Sigmoid colon (tissue), 4 donors: ENCODE results near the gene RIMKLB.

Experiments used
- CTCF ChIP-seq, 4 experiments: fragments of 450-650 bp in 3 of 4; fragments of 200-600 bp in 1 of 4; IDR thresholded peaks; one replicate each; pipeline ENCODE4 v1.5.1; 2016 to 2019; ENCODE audit warnings: antibody characterized with exemption in 4 of 4, mild to moderate bottlenecking in 3 of 4, moderate library complexity in 2 of 4
- EP300 ChIP-seq, 4 donors: sonication (generic); formaldehyde crosslinking; IDR thresholded peaks; one replicate each; pipeline ENCODE4 v1.6.1; 2017; ENCODE audit warnings: antibody characterized with exemption in 4 of 4
- POLR2A ChIP-seq, 2 donors: fragments of 450-650 bp; IDR thresholded peaks; one replicate each; pipeline ENCODE4 v1.6.1; 2016; ENCODE audit warnings: antibody characterized with exemption in 2 of 2, mild to moderate bottlenecking in 2 of 2, moderate library complexity in 2 of 2

DNA sequence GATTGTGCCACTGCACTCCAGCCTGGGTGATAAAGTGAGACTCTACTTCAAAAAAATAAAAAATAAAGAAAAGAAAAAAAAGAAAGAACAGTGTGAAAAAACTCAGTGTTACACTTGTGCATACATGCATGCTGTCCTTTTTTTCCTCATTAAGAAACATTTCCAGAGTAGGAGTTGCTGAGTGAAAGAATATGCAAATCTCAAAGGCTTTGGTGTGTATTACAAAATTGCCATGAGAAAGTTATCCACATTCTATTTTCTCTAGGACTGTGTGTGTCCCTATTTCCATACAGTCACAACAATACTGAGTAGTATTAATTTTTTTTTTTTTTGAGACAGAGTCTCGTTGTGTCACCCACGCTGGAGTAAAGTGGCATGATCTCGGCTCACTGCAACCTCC is 123.8 kb downstream of the RIMKLB start:
- no peak for TF ChIP-seq CTCF (IDR thresholded peaks at IDR 0.05)
- TF ChIP-seq POLR2A (IDR thresholded peaks at IDR 0.05): no peak
- TF ChIP-seq EP300 (IDR thresholded peaks at IDR 0.05): no peak
